ENCODE measurements around the gene CXCL8. TPM values are rescaled to one million over a fixed set of nuclear protein-coding genes. Genes with fewer than 3 reads are reported as not detected.

CXCL8 gene
- total RNA-seq, 1 experiment from 2014 or later = 0.82 TPM

DNA sequence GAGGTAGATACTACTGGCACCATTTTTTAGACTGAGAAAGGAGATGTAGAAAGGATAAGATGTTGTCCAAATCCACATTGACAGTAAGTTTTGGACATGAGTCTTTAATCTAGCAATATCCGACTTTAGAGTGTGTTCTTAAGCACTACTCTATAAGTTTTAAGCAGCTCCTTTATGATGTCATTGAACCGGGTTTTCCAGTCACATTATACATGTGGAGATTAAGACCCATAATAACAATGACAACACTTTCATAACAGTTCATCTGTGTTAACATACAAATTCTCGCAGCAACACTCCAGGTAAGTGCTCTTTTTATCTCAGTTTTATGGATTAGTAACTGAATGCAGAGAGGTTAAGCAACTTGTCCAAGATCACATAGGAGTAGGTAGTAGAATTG lies 30.3 kb upstream of the CXCL8 start:
- peaks cover 21% of the 10 kb centered on the region for H3K4me1 ChIP-seq (ENCODE audit: control insufficient read depth, insufficient read depth, low read length)
- peak overlapping the region; percentile 97 for H3K27ac ChIP-seq (ENCODE audit: low read length)
- in situ Hi-C loops (cut with HindIII; ENCODE audit: low pct_unique_long_range_greater_than_20kb, low sequenced_read_pairs) = no loop called here

DNA sequence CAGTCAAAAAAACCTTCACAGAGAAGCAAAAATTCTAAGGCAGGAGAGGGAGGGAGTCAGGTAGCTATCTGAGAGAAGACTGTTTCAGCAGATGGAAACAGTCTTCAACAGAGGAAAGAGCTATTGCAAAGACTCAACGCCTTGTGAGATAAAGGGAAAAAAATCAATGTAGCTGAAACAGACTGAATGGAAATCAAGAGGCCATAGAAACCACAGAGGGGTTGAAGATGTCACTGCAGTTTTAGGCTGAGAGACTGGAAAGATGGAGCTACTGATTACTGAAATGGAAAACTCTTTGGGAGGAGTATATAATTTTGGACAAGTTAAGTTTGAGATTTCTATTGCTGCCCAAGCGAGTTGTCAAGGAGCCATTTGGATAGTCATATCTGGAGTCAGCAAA lies 28.4 kb upstream of the CXCL8 start:
- no peaks in the 10 kb centered on the region for H3K36me3 ChIP-seq (ENCODE audit: control insufficient read depth, insufficient read depth, low read length)
- BruUV-seq (replicated peaks) = no TSS peak
- H3K4me3 ChIP-seq (ENCODE audit: low read depth in 2 of 2, low read length in 2 of 2) = no peak overlapping the region
- H3K4me1 ChIP-seq (ENCODE audit: control insufficient read depth, insufficient read depth, low read length) = peaks cover 14% of the 10 kb centered on the region
- TF ChIP-seq, protein P1, sequence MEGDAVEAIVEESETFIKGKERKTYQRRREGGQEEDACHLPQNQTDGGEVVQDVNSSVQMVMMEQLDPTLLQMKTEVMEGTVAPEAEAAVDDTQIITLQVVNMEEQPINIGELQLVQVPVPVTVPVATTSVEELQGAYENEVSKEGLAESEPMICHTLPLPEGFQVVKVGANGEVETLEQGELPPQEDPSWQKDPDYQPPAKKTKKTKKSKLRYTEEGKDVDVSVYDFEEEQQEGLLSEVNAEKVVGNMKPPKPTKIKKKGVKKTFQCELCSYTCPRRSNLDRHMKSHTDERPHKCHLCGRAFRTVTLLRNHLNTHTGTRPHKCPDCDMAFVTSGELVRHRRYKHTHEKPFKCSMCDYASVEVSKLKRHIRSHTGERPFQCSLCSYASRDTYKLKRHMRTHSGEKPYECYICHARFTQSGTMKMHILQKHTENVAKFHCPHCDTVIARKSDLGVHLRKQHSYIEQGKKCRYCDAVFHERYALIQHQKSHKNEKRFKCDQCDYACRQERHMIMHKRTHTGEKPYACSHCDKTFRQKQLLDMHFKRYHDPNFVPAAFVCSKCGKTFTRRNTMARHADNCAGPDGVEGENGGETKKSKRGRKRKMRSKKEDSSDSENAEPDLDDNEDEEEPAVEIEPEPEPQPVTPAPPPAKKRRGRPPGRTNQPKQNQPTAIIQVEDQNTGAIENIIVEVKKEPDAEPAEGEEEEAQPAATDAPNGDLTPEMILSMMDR (IDR thresholded peaks at IDR 0.05) = no peak
- TF ChIP-seq TCF7L2 (IDR thresholded peaks at IDR 0.05; ENCODE audit: low read depth, low read length) = no peak
- no peak for TF ChIP-seq POLR2AphosphoS5 (IDR thresholded peaks at IDR 0.05; ENCODE audit: low read depth, low read length)
- no peak for TF ChIP-seq SIN3A (IDR thresholded peaks at IDR 0.05; ENCODE audit: borderline replicate concordance, insufficient read depth, low read depth, low read length)
- TF ChIP-seq, protein P2, sequence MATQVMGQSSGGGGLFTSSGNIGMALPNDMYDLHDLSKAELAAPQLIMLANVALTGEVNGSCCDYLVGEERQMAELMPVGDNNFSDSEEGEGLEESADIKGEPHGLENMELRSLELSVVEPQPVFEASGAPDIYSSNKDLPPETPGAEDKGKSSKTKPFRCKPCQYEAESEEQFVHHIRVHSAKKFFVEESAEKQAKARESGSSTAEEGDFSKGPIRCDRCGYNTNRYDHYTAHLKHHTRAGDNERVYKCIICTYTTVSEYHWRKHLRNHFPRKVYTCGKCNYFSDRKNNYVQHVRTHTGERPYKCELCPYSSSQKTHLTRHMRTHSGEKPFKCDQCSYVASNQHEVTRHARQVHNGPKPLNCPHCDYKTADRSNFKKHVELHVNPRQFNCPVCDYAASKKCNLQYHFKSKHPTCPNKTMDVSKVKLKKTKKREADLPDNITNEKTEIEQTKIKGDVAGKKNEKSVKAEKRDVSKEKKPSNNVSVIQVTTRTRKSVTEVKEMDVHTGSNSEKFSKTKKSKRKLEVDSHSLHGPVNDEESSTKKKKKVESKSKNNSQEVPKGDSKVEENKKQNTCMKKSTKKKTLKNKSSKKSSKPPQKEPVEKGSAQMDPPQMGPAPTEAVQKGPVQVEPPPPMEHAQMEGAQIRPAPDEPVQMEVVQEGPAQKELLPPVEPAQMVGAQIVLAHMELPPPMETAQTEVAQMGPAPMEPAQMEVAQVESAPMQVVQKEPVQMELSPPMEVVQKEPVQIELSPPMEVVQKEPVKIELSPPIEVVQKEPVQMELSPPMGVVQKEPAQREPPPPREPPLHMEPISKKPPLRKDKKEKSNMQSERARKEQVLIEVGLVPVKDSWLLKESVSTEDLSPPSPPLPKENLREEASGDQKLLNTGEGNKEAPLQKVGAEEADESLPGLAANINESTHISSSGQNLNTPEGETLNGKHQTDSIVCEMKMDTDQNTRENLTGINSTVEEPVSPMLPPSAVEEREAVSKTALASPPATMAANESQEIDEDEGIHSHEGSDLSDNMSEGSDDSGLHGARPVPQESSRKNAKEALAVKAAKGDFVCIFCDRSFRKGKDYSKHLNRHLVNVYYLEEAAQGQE (IDR thresholded peaks at IDR 0.05; ENCODE audit: insufficient read depth in 1 of 2, low read depth in 2 of 2, low read length in 1 of 2) = no peak
- DNase-seq (ENCODE audit: low read depth, low spot score) = no peak
- H3K27me3 ChIP-seq (ENCODE audit: control insufficient read depth, insufficient read depth, low read length) = no peaks in the 10 kb centered on the region
- CTCF ChIA-PET = no interaction called here
- intact Hi-C loops (cut with micrococcal nuclease; ENCODE audit: unreplicated experiment) = no loop called here
- H3K9me3 ChIP-seq (ENCODE audit: control insufficient read depth, insufficient read depth, low read depth, low read length) = peaks cover 4% of the 10 kb centered on the region; the same call in 1 of the 2 replicates
- in situ Hi-C loops (cut with HindIII; ENCODE audit: low pct_unique_long_range_greater_than_20kb, low sequenced_read_pairs) = no loop called here
- POLR2A ChIA-PET = no interaction called here
- peak overlapping the region; percentile 62 for H3K27ac ChIP-seq (ENCODE audit: low read length)
- no peak for ATAC-seq

More for the DNA sequence above, 30.3 kb upstream of the CXCL8 start:
- intact Hi-C loops (cut with micrococcal nuclease; ENCODE audit: unreplicated experiment) = no loop called here
- POLR2A ChIA-PET = no interaction called here
- CTCF ChIA-PET = interaction anchor here (0.6 kb wide), 1 partner anchor 389 kb away, joined by 10 read pairs; the partner anchor contains the start of gene CXCL2
- Histone ChIP-seq H3K4me3 (ENCODE audit: low read depth in 2 of 2, low read length in 2 of 2) (no peak overlapping the region), H3K27me3 (ENCODE audit: control insufficient read depth, insufficient read depth, low read length) (no peaks in the 10 kb centered on the region), H3K36me3 (ENCODE audit: control insufficient read depth, insufficient read depth, low read length) (no peaks in the 10 kb centered on the region), H3K9me3 (ENCODE audit: control insufficient read depth, insufficient read depth, low read depth, low read length) (peaks cover 4% of the 10 kb centered on the region; the same call in 1 of the 2 replicates)
- DNase-seq (ENCODE audit: low read depth, low spot score) (no peak), ATAC-seq (no peak)
- BruUV-seq (replicated peaks) = no TSS peak
- TF ChIP-seq SIN3A (IDR thresholded peaks at IDR 0.05; ENCODE audit: borderline replicate concordance, insufficient read depth, low read depth, low read length) (no peak), POLR2AphosphoS5 (IDR thresholded peaks at IDR 0.05; ENCODE audit: low read depth, low read length) (no peak)

DNA sequence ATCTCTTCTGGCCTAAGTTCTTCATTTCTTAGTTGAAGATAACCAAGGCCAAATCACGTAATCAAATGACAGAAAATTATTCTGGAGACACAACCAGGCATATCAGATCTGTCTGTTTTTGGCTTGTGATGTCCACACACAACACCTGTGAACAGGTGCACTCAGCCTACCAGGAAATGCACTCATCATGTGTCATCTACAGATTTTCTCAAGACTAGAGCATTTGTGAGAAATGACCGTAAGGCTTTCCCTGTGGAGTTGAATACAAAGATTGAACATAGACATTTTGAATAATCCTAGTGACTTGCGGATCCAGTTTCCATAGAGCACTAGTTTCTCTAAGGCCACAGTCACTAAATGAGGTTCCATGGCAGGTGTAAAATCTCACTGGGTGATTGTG lies 26.7 kb upstream of the CXCL8 start:
- no peak for ATAC-seq
- CTCF ChIA-PET = no interaction called here
- in situ Hi-C loops (cut with HindIII; ENCODE audit: low pct_unique_long_range_greater_than_20kb, low sequenced_read_pairs) = no loop called here

More for the DNA sequence above, 26.7 kb upstream of the CXCL8 start:
- DNase-seq (ENCODE audit: low read depth, low spot score) = no peak
- Histone ChIP-seq H3K36me3 (ENCODE audit: control insufficient read depth, insufficient read depth, low read length) (no peaks in the 10 kb centered on the region), H3K4me1 (ENCODE audit: control insufficient read depth, insufficient read depth, low read length) (peaks cover 5% of the 10 kb centered on the region; the same call in 1 of the 2 replicates), H3K9me3 (ENCODE audit: control insufficient read depth, insufficient read depth, low read depth, low read length) (peaks cover 4% of the 10 kb centered on the region; the same call in 1 of the 2 replicates), H3K27me3 (ENCODE audit: control insufficient read depth, insufficient read depth, low read length) (no peaks in the 10 kb centered on the region), H3K27ac (ENCODE audit: low read length) (peak overlapping the region; percentile 39; the same call in 1 of the 2 replicates), H3K4me3 (ENCODE audit: low read depth in 2 of 2, low read length in 2 of 2) (no peak overlapping the region)
- BruUV-seq (replicated peaks) = no TSS peak
- POLR2A ChIA-PET = no interaction called here
- intact Hi-C loops (cut with micrococcal nuclease; ENCODE audit: unreplicated experiment) = no loop called here
- TF ChIP-seq TCF7L2 (IDR thresholded peaks at IDR 0.05; ENCODE audit: low read depth, low read length) (no peak), SIN3A (IDR thresholded peaks at IDR 0.05; ENCODE audit: borderline replicate concordance, insufficient read depth, low read depth, low read length) (no peak), POLR2AphosphoS5 (IDR thresholded peaks at IDR 0.05; ENCODE audit: low read depth, low read length) (no peak)
- TF ChIP-seq, protein P2 (IDR thresholded peaks at IDR 0.05; ENCODE audit: insufficient read depth in 1 of 2, low read depth in 2 of 2, low read length in 1 of 2) = no peak
- TF ChIP-seq, protein P1 (IDR thresholded peaks at IDR 0.05) = no peak

All from Panc1 (cell line).